GM12878 (cell line): ENCODE results near the gene SLC27A5. TPM values are rescaled to one million over a fixed set of nuclear protein-coding genes. Genes with fewer than 3 reads are reported as not detected.

Experiments used
- CREM ChIP-seq: IDR thresholded peaks from 2 replicates; pipeline ENCODE4 v1.6.1; 2014; ENCODE audit warnings: antibody characterized with exemption, low read depth
- CTCF ChIP-seq, 3 experiments: IDR thresholded peaks in 2 of 3; conservative IDR thresholded peaks in 1 of 3; 2 replicates each; pipeline ENCODE4 v1.5.1; 2011; ENCODE audit warnings: low read depth in 3 of 3, low read length in 3 of 3, mild to moderate bottlenecking in 3 of 3, control low read depth in 2 of 3, moderate library complexity in 2 of 3, inconsistent platforms in 1 of 3, mixed read lengths in 1 of 3; ENCODE audit not compliant: control insufficient read depth in 2 of 3, insufficient read depth in 1 of 3; ENCODE audit errors: extremely low read depth in 1 of 3
- ESRRA ChIP-seq: IDR thresholded peaks from 2 replicates; pipeline ENCODE4 v1.6.1; 2012; ENCODE audit warnings: mild to moderate bottlenecking, low read length, improper control_type of control experiment
- EZH2 ChIP-seq: IDR thresholded peaks from 2 replicates; pipeline ENCODE4 v1.6.1; 2012; ENCODE audit warnings: low read depth, mild to moderate bottlenecking, control low read depth, inconsistent platforms, low read length, borderline replicate concordance; ENCODE audit not compliant: control insufficient read depth
- IKZF1 ChIP-seq: fragments of 450-650 bp; conservative IDR thresholded peaks from 2 replicates; pipeline ENCODE4 v1.6.1; 2017; ENCODE audit warnings: antibody characterized with exemption, mild to moderate bottlenecking
- IRF3 ChIP-seq: fragments of 450-650 bp; IDR thresholded peaks from 2 replicates; pipeline ENCODE4 v1.6.1; 2014; ENCODE audit warnings: mild to moderate bottlenecking
- KDM1A ChIP-seq: fragments of 200-600 bp; sonication (generic); IDR thresholded peaks from 2 replicates; pipeline ENCODE4 v1.6.1; 2016; ENCODE audit warnings: borderline replicate concordance
- KLF5 ChIP-seq: fragments of 450-650 bp; IDR thresholded peaks from 2 replicates; pipeline ENCODE4 v1.6.1; 2014; ENCODE audit warnings: mild to moderate bottlenecking; ENCODE audit not compliant: partially characterized antibody
- MAX ChIP-seq: IDR thresholded peaks from 2 replicates; pipeline ENCODE4 v1.6.1; 2012; ENCODE audit warnings: low read depth, low read length, improper control_type of control experiment
- NR2F1 ChIP-seq: fragments of 450-650 bp; conservative IDR thresholded peaks from 2 replicates; pipeline ENCODE4 v1.6.1; 2017; ENCODE audit warnings: mild to moderate bottlenecking
- NRF1 ChIP-seq: conservative IDR thresholded peaks from 2 replicates; pipeline ENCODE4 v1.6.1; 2011; ENCODE audit warnings: mild to moderate bottlenecking, low read depth, low read length, improper control_type of control experiment
- RCOR1 ChIP-seq: conservative IDR thresholded peaks from 2 replicates; pipeline ENCODE4 v1.6.1; 2012; ENCODE audit warnings: low read depth, low read length, improper control_type of control experiment
- REST ChIP-seq: IDR thresholded peaks from 2 replicates; pipeline ENCODE4 v1.6.1; 2012; ENCODE audit warnings: mild to moderate bottlenecking, low read depth, low read length
- RFX5 ChIP-seq: IDR thresholded peaks from 2 replicates; pipeline ENCODE4 v1.6.1; 2011; ENCODE audit warnings: low read depth, low read length, improper control_type of control experiment
- SMC3 ChIP-seq: IDR thresholded peaks from 2 replicates; pipeline ENCODE4 v1.6.1; 2011; ENCODE audit warnings: low read length, improper control_type of control experiment, borderline replicate concordance
- SREBF2 ChIP-seq: IDR thresholded peaks from 2 replicates; pipeline ENCODE4 v1.6.1; 2012; ENCODE audit warnings: mild to moderate bottlenecking, low read length
- TBL1XR1 ChIP-seq: IDR thresholded peaks from 2 replicates; pipeline ENCODE4 v1.6.1; 2012; ENCODE audit warnings: low read depth, low read length, improper control_type of control experiment
- YY1 ChIP-seq: IDR thresholded peaks from 2 replicates; pipeline ENCODE4 v1.6.1; 2011; ENCODE audit warnings: low read depth, mild to moderate bottlenecking, low read length
- ZNF24 ChIP-seq: fragments of 450-650 bp; IDR thresholded peaks from 2 replicates; pipeline ENCODE4 v1.6.1; 2017; ENCODE audit warnings: antibody characterized with exemption, mild to moderate bottlenecking
- polyA plus RNA-seq, 11 experiments: library from polyadenylated mRNA; depleted of rRNA in 4 of 11; unstranded in 6 of 11; stranded (reverse) in 5 of 11; fragments of >200 nt; fragmentation: Nextera tagmentation in 4 of 11; fragmentation: Illumina TruSeq in 1 of 11; extraction: Ambion mirVana in 4 of 11; extraction: Trizol in 1 of 11; gene quantifications; 1 replicate in 1 of 11; 2 replicates in 10 of 11; pipeline versions ENCODE4 v1.2.1 to v1.2.3, GENCODE V29; 2011 to 2016; ENCODE audit warnings: inconsistent platforms in 2 of 11, missing spikeins in 2 of 11, low read depth in 1 of 11
- total RNA-seq, 4 experiments: library from RNA; depleted of rRNA in 3 of 4; stranded (reverse); fragments of >200 nt in 3 of 4; fragmentation: Illumina TruSeq in 1 of 4; extraction: Trizol in 1 of 4; gene quantifications; 2 replicates each; pipeline versions ENCODE4 v1.2.1 to v1.2.3, GENCODE V29; 2013 to 2021
- TF ChIP-seq, protein P1 (sequence below): IDR thresholded peaks from 2 replicates; pipeline ENCODE4 v1.6.1; 2012; ENCODE audit warnings: low read depth, low read length, improper control_type of control experiment

SLC27A5 gene
- total and polyA plus RNA-seq, 10 of the 15 experiments (the other 5 are each of a cell fraction or from before 2014, with no cell fraction given): 21.2 to 127 (median 31.8) TPM

- TF ChIP-seq REST: no peak
- peak; percentile 84; the same call in 1 of the 2 replicates for TF ChIP-seq IKZF1
- TF ChIP-seq KDM1A: no peak
- TF ChIP-seq YY1: peak; percentile 91
- 0 out of 2 replicates have a peak, but pooled peaks have one; percentile 43 for TF ChIP-seq RFX5
- TF ChIP-seq CTCF (IDR thresholded peaks at IDR 0.05 in 2 of 3, conservative IDR thresholded peaks at IDR 0.05 in 1 of 3; ENCODE audit: control insufficient read depth in 2 of 3, extremely low read depth in 1 of 3, insufficient read depth in 1 of 3, low read depth in 3 of 3, low read length in 3 of 3): peak; percentile 80 to 99 (median 98); a peak in 5 of 6 replicates
- peak; percentile 34; the same call in 1 of the 2 replicates for TF ChIP-seq TBL1XR1
- peak; percentile 79 for TF ChIP-seq SMC3
- TF ChIP-seq, protein P1, sequence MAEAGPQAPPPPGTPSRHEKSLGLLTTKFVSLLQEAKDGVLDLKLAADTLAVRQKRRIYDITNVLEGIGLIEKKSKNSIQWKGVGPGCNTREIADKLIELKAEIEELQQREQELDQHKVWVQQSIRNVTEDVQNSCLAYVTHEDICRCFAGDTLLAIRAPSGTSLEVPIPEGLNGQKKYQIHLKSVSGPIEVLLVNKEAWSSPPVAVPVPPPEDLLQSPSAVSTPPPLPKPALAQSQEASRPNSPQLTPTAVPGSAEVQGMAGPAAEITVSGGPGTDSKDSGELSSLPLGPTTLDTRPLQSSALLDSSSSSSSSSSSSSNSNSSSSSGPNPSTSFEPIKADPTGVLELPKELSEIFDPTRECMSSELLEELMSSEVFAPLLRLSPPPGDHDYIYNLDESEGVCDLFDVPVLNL: peak; percentile 65
- peak; percentile 78 for TF ChIP-seq NR2F1
- peak; percentile 42; the same call in 1 of the 2 replicates for TF ChIP-seq IRF3
- no peak for TF ChIP-seq EZH2
- TF ChIP-seq MAX: peak; percentile 78; the same call in 1 of the 2 replicates
- 0 out of 2 replicates have a peak, but pooled peaks have one; percentile 51 for TF ChIP-seq ZNF24
- TF ChIP-seq CREM: no peak
- peak; percentile 55; the same call in 1 of the 2 replicates for TF ChIP-seq ESRRA
- TF ChIP-seq KLF5: peak; percentile 58
- TF ChIP-seq NRF1: peak; percentile 81
- no peak for TF ChIP-seq RCOR1
- no peak for TF ChIP-seq SREBF2
Observed at GRCh38 chr19:58513694-58514563, 2.1 kb upstream of the SLC27A5 start (continued).
